ENCODE data around the gene DPH7. TPM values are rescaled to one million over a fixed set of nuclear protein-coding genes. Genes with fewer than 3 reads are reported as not detected.
"Not testable (repeated sequence)": the region's sequence is repeated elsewhere in the genome, so short reads cannot be mapped to it uniquely, and the experiment has no call there.

The DPH7 gene
- total RNA-seq, 1 donor from 2014 or later, result 13.0 TPM

DNA sequence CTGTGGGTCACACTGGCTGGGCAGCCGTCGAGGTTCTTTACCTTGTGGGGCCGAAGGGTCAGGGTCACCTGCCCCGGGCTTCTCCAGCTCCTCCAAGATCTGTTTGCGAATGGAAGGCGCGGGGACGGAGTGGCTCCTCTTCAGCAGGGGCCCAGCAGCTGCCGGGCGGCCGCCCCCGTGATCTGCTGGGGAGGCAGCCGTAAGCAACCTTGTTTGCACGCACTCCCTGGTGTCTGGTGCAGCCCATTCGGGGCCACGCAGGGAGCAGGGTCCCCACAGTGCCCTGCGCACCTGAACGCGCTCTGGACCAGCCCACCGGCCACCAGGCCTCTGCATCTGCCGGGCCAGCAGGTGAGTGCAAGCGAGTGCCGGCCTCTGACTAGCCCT is 63.4 kb downstream of the DPH7 start:
- H3K27ac ChIP-seq (ENCODE audit: low read depth, low read length), result no peak overlapping the region
- H3K4me3 ChIP-seq (ENCODE audit: low read length in 3 of 3), result no peak overlapping the region
- no peaks in the 10 kb centered on the region for H3K4me1 ChIP-seq (ENCODE audit: control insufficient read depth in 3 of 3, insufficient read depth in 3 of 3, low read length in 3 of 3)
- no peaks in the 10 kb centered on the region for H3K27me3 ChIP-seq (ENCODE audit: control insufficient read depth in 3 of 3, insufficient read depth in 3 of 3, low read length in 3 of 3)
- no peak overlapping the region for H3K9ac ChIP-seq (ENCODE audit: low read depth in 1 of 3, low read length in 3 of 3)
- H3K36me3 ChIP-seq (ENCODE audit: control insufficient read depth in 3 of 3, insufficient read depth in 3 of 3, low read length in 3 of 3), result peaks cover 7 to 14% (median 13%) of the 10 kb centered on the region in 3 donors
- H3K9me3 ChIP-seq (ENCODE audit: control insufficient read depth in 3 of 3, low read length in 3 of 3), result no peaks in the 10 kb centered on the region

DNA sequence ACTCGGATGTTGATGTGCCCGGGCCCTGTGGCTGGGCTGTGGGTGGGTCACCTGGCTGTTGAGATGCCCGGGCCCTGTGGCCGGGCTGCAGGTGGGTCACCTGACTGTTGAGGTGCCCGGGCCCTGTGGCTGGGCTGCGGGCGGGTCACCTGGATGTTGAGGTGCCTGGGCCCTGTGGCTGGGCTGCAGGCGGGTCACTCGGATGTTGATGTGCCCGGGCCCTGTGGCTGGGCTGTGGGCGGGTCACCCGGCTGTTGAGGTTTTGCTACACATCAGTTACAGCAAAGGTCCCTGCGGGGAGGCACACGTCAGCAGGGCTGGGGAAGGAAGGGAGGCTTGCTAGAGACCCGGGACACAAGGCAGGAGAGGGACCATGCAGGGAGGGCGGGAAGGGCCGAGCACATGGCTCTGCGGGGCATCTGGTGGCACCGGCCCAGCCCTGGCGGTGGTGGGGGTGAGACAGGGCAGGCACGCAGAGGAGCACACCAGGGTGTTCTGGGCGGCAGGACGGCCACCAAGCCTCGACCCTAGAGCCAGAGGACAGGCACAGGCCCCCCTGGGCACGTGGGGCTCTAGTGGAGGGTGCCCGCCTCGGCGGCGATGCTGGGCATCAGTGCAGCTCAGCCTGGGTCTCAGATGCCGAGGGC is 63.9 kb downstream of the DPH7 start:
- Histone ChIP-seq H3K9ac (ENCODE audit: low read depth in 1 of 3, low read length in 3 of 3) (no peak overlapping the region), H3K27me3 (ENCODE audit: control insufficient read depth in 3 of 3, insufficient read depth in 3 of 3, low read length in 3 of 3) (no peaks in the 10 kb centered on the region), H3K4me3 (ENCODE audit: low read length in 3 of 3) (no peak overlapping the region), H3K27ac (ENCODE audit: low read depth, low read length) (no peak overlapping the region), H3K4me1 (ENCODE audit: control insufficient read depth in 3 of 3, insufficient read depth in 3 of 3, low read length in 3 of 3) (no peaks in the 10 kb centered on the region), H3K9me3 (ENCODE audit: control insufficient read depth in 3 of 3, low read length in 3 of 3) (no peaks in the 10 kb centered on the region), H3K36me3 (ENCODE audit: control insufficient read depth in 3 of 3, insufficient read depth in 3 of 3, low read length in 3 of 3) (peaks cover 7 to 13% (median 12%) of the 10 kb centered on the region in 3 donors)

DNA sequence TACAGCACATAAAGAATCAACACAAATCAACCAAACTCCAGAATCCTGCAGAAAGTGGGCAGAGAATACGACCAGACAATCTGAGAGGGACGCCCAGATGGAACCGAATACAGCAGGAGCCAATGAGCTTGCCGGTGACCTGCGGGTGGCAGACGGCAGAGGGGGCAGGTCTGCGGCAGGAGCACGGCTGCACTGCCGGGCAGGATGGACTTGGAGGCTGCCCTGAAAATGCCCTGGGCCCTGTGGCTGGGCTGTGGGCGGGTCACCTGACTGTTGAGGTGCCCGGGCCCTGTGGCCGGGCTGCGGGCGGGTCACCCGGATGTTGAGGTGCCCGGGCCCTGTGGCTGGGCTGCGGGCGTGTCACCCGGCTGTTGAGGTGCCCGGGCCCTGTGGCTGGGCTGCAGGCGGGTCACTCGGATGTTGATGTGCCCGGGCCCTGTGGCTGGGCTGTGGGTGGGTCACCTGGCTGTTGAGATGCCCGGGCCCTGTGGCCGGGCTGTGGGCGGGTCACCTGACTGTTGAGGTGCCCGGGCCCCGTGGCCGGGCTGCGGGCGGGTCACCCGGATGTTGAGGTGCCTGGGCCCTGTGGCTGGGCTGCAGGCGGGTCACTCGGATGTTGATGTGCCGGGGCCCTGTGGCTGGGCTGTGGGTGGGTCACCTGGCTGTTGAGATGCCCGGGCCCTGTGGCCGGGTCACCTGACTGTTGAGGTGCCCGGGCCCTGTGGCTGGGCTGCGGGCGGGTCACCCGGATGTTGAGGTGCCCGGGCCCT is 64.7 kb downstream of the DPH7 start:
- H3K9me3 ChIP-seq (ENCODE audit: control insufficient read depth in 3 of 3, low read length in 3 of 3); H3K9ac ChIP-seq (ENCODE audit: low read depth in 1 of 3, low read length in 3 of 3); H3K27me3 ChIP-seq (ENCODE audit: control insufficient read depth in 3 of 3, insufficient read depth in 3 of 3, low read length in 3 of 3); H3K27ac ChIP-seq (ENCODE audit: low read depth, low read length); H3K4me3 ChIP-seq (ENCODE audit: low read length in 3 of 3); H3K4me1 ChIP-seq (ENCODE audit: control insufficient read depth in 3 of 3, insufficient read depth in 3 of 3, low read length in 3 of 3): not testable (repeated sequence)
- H3K36me3 ChIP-seq (ENCODE audit: control insufficient read depth in 3 of 3, insufficient read depth in 3 of 3, low read length in 3 of 3), result peaks cover 7 to 14% (median 10%) of the 10 kb centered on the region in 3 donors

DNA sequence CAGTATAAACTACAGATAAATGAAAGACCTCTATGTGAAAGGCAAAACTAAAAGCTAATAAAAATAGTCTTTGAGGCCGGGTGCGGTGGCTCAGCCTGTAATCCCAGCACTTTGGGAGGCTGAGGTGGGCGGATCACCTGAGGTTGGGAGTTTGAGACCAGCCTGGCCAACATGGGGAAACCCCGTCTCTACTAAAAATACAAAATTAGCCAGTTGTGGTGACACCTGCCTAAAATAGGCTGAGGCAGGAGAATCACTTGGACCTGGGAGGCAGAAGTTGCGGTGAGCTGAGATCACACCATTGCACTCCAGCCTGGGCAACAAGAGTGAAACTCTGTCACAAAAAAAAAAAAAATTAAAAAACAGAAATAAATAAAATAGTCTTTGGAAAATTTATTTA is 65.6 kb downstream of the DPH7 start:
- H3K27ac ChIP-seq (ENCODE audit: low read depth, low read length); H3K27me3 ChIP-seq (ENCODE audit: control insufficient read depth in 3 of 3, insufficient read depth in 3 of 3, low read length in 3 of 3); H3K9ac ChIP-seq (ENCODE audit: low read depth in 1 of 3, low read length in 3 of 3); H3K4me1 ChIP-seq (ENCODE audit: control insufficient read depth in 3 of 3, insufficient read depth in 3 of 3, low read length in 3 of 3); H3K4me3 ChIP-seq (ENCODE audit: low read length in 3 of 3); H3K9me3 ChIP-seq (ENCODE audit: control insufficient read depth in 3 of 3, low read length in 3 of 3): not testable (repeated sequence)
- peaks cover 7 to 17% (median 12%) of the 10 kb centered on the region in 3 donors for H3K36me3 ChIP-seq (ENCODE audit: control insufficient read depth in 3 of 3, insufficient read depth in 3 of 3, low read length in 3 of 3)

GRCh38 chr9:137511758-137512463 is 66.8 kb downstream of the DPH7 start:
- no peak overlapping the region for H3K4me3 ChIP-seq (ENCODE audit: low read length in 3 of 3)
- H3K9ac ChIP-seq (ENCODE audit: low read depth in 1 of 3, low read length in 3 of 3), result no peak overlapping the region
- H3K4me1 ChIP-seq (ENCODE audit: control insufficient read depth in 3 of 3, insufficient read depth in 3 of 3, low read length in 3 of 3), result no peaks in the 10 kb centered on the region

DNA sequence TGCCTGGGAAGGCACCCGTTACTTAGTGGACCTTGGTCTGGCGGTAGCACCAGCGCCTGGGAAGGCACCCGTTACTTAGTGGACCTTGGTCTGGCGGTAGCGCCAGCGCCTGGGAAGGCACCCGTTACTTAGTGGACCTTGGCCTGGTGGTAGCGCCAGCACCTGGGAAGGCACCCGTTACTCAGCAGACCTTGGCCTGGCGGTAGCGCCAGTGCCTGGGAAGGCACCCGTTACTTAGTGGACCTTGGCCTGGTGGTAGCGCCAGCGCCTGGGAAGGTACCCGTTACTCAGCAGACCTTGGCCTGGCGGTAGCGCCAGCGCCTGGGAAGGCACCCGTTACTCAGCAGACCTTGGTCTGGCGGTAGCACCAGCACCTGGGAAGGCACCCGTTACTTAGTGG is 67.6 kb downstream of the DPH7 start:
- H3K9me3 ChIP-seq (ENCODE audit: control insufficient read depth in 3 of 3, low read length in 3 of 3); H3K4me1 ChIP-seq (ENCODE audit: control insufficient read depth in 3 of 3, insufficient read depth in 3 of 3, low read length in 3 of 3): not testable (repeated sequence)

More at GRCh38 chr9:137511758-137512463, 66.8 kb downstream of the DPH7 start:
- no peak overlapping the region for H3K27ac ChIP-seq (ENCODE audit: low read depth, low read length)
- H3K36me3 ChIP-seq (ENCODE audit: control insufficient read depth in 3 of 3, insufficient read depth in 3 of 3, low read length in 3 of 3), result peaks cover 7 to 17% (median 12%) of the 10 kb centered on the region in 3 donors
- no peaks in the 10 kb centered on the region for H3K27me3 ChIP-seq (ENCODE audit: control insufficient read depth in 3 of 3, insufficient read depth in 3 of 3, low read length in 3 of 3)
- H3K9me3 ChIP-seq (ENCODE audit: control insufficient read depth in 3 of 3, low read length in 3 of 3), result no peaks in the 10 kb centered on the region

GRCh38 chr9:137509198-137509597 is 69.5 kb downstream of the DPH7 start:
- Histone ChIP-seq H3K4me3 (ENCODE audit: low read length in 3 of 3) (no peak overlapping the region), H3K9ac (ENCODE audit: low read depth in 1 of 3, low read length in 3 of 3) (no peak overlapping the region), H3K9me3 (ENCODE audit: control insufficient read depth in 3 of 3, low read length in 3 of 3) (no peaks in the 10 kb centered on the region), H3K36me3 (ENCODE audit: control insufficient read depth in 3 of 3, insufficient read depth in 3 of 3, low read length in 3 of 3) (peaks cover 7 to 21% (median 9%) of the 10 kb centered on the region in 3 donors), H3K4me1 (ENCODE audit: control insufficient read depth in 3 of 3, insufficient read depth in 3 of 3, low read length in 3 of 3) (no peaks in the 10 kb centered on the region), H3K27me3 (ENCODE audit: control insufficient read depth in 3 of 3, insufficient read depth in 3 of 3, low read length in 3 of 3) (no peaks in the 10 kb centered on the region), H3K27ac (ENCODE audit: low read depth, low read length) (no peak overlapping the region)

More for the DNA sequence above, 67.6 kb downstream of the DPH7 start:
- peaks cover 7 to 17% (median 12%) of the 10 kb centered on the region in 3 donors for H3K36me3 ChIP-seq (ENCODE audit: control insufficient read depth in 3 of 3, insufficient read depth in 3 of 3, low read length in 3 of 3)
- H3K27me3 ChIP-seq (ENCODE audit: control insufficient read depth in 3 of 3, insufficient read depth in 3 of 3, low read length in 3 of 3); H3K4me3 ChIP-seq (ENCODE audit: low read length in 3 of 3); H3K9ac ChIP-seq (ENCODE audit: low read depth in 1 of 3, low read length in 3 of 3); H3K27ac ChIP-seq (ENCODE audit: low read depth, low read length): not testable (repeated sequence)

DNA sequence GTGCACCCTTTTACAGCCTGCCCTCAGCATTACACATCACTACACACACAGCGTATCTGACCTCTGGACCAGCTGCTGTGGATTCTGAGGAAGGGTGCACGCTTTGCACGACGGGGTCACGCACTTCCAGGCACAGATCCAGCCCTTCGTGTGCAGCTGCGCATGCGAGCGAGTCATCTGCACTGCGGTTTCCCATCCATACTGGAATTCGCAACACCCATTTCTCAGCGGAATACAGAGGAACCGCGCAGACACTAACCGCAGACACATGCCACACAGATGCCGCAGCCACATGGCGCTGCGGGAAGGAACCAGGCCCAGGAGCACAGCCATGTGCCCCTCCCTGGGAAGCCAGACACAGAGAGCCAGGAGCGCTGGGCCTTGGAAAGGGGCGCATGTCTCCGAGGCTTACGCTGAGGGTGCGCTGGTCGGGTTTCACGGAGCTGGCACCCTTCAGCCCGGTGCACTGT is 72.0 kb downstream of the DPH7 start:
- Histone ChIP-seq H3K9ac (ENCODE audit: low read depth in 1 of 3, low read length in 3 of 3) (no peak overlapping the region), H3K4me1 (ENCODE audit: control insufficient read depth in 3 of 3, insufficient read depth in 3 of 3, low read length in 3 of 3) (no peaks in the 10 kb centered on the region), H3K36me3 (ENCODE audit: control insufficient read depth in 3 of 3, insufficient read depth in 3 of 3, low read length in 3 of 3) (peaks cover 5 to 14% (median 8%) of the 10 kb centered on the region in 3 donors), H3K27me3 (ENCODE audit: control insufficient read depth in 3 of 3, insufficient read depth in 3 of 3, low read length in 3 of 3) (no peaks in the 10 kb centered on the region), H3K27ac (ENCODE audit: low read depth, low read length) (no peak overlapping the region), H3K9me3 (ENCODE audit: control insufficient read depth in 3 of 3, low read length in 3 of 3) (no peaks in the 10 kb centered on the region), H3K4me3 (ENCODE audit: low read length in 3 of 3) (no peak overlapping the region)

- no peaks in the 10 kb centered on the region for H3K27me3 ChIP-seq (ENCODE audit: control insufficient read depth in 3 of 3, insufficient read depth in 3 of 3, low read length in 3 of 3)
- H3K27ac ChIP-seq (ENCODE audit: low read depth, low read length), result no peak overlapping the region
- peaks cover 5 to 18% (median 9%) of the 10 kb centered on the region in 3 donors for H3K36me3 ChIP-seq (ENCODE audit: control insufficient read depth in 3 of 3, insufficient read depth in 3 of 3, low read length in 3 of 3)
- H3K4me3 ChIP-seq (ENCODE audit: low read length in 3 of 3), result no peak overlapping the region
- no peaks in the 10 kb centered on the region for H3K4me1 ChIP-seq (ENCODE audit: control insufficient read depth in 3 of 3, insufficient read depth in 3 of 3, low read length in 3 of 3)
- H3K9ac ChIP-seq (ENCODE audit: low read depth in 1 of 3, low read length in 3 of 3), result no peak overlapping the region
- H3K9me3 ChIP-seq (ENCODE audit: control insufficient read depth in 3 of 3, low read length in 3 of 3), result no peaks in the 10 kb centered on the region
Observed at GRCh38 chr9:137506274-137506673, 72.5 kb downstream of the DPH7 start.
